ENCODE results near the gene PTH1R. TPM values are rescaled to one million over a fixed set of nuclear protein-coding genes. Genes with fewer than 3 reads are reported as not detected.

Gene PTH1R
- total RNA-seq, 2 donors from 2014 or later = not detected

DNA sequence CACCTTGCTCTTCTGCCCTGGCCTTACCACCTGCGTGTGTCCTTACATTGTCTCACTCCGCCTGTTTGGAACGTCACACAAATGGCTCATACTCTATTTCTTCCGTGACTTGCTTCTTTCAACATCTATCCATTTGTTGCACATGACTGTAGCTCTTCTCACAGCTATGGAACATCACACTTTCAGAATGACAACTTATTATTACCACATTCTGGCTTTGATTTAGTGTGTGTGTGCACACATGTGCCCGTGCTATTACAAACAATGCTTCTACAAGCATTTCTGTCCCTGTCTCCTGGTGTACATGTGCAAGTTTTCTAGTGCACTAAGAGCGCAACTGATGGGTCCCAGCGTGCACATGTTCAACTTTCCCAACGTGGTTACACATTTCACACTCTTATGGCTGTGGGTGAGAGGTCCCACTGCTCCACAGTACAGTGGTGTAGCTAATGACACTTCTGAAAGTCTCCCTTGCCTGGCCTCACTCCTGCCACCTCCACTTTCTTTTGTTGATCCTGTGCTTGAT is 37.8 kb downstream of the PTH1R start:
- Mint-ChIP-seq H3K4me3 (no peak overlapping the region), H3K27ac (no peak overlapping the region), H3K27me3 (ENCODE audit: low read depth) (no peaks in the 10 kb centered on the region), H3K4me1 (ENCODE audit: low read depth) (peaks cover 34% of the 10 kb centered on the region), H3K9me3 (peaks cover 2% of the 10 kb centered on the region in 2 donors), H3K36me3 (ENCODE audit: insufficient read depth in 2 of 2) (peaks cover 3 to 28% of the 10 kb centered on the region in 2 donors)
- DNase-seq (no peak), ATAC-seq (replicated peaks in 1 of 2) (peak; percentile 59 to 77)

DNA sequence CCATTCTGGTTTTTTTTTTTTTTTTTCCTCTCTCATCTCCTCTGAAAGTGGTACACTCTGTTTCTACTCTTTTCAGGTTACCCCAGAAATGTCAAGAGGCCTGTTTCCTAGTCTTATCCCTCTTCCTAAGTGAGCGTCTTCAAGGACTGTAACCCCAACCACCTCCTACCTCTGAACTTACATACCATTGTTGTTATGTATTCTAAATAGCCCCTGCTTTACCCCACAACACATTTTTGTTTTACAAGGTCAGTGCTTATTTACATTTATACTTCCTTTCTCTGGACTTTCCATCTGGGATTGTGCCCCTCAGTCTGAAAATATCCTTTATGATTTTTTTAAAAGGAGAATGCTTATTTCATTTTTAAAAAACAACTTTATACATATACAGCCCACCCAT is 38.8 kb downstream of the PTH1R start:
- Mint-ChIP-seq H3K4me1 (ENCODE audit: low read depth) (peaks cover 34% of the 10 kb centered on the region), H3K27me3 (ENCODE audit: low read depth) (no peaks in the 10 kb centered on the region), H3K27ac (no peak overlapping the region), H3K9me3 (peaks cover 2% of the 10 kb centered on the region in 2 donors), H3K36me3 (ENCODE audit: insufficient read depth in 2 of 2) (peaks cover 3 to 28% of the 10 kb centered on the region in 2 donors), H3K4me3 (no peak overlapping the region)
- no peak for ATAC-seq (replicated peaks in 1 of 2)
- no peak for DNase-seq

DNA sequence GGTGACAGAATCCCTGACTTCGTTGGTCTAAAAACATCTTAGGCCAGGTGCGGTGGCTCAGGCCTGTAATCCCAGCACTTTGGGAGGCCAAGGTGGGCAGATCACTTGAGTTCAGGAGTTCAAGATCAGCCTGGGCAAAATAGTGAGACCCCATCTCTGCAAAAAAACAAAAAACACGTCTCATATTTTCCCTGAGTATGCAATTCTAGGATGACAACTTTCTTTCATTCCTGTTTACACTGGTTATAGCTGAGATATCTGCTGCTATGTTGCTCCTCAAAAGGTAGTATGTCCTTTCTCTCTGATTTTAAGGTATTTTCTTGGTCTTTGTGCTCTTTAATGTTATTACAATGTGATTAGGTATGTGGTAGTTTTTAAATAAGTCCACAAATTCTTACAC is 39.3 kb downstream of the PTH1R start:
- peak overlapping the region; percentile 38 for H3K27ac Mint-ChIP-seq
- no peak overlapping the region for H3K4me3 Mint-ChIP-seq
- H3K4me1 Mint-ChIP-seq (ENCODE audit: low read depth) = peaks cover 34% of the 10 kb centered on the region
- no peak for DNase-seq
- peaks cover 2% of the 10 kb centered on the region in 2 donors for H3K9me3 Mint-ChIP-seq
- peaks cover 3 to 28% of the 10 kb centered on the region in 2 donors for H3K36me3 Mint-ChIP-seq (ENCODE audit: insufficient read depth in 2 of 2)
- H3K27me3 Mint-ChIP-seq (ENCODE audit: low read depth) = no peaks in the 10 kb centered on the region
- no peak for ATAC-seq (replicated peaks in 1 of 2)

DNA sequence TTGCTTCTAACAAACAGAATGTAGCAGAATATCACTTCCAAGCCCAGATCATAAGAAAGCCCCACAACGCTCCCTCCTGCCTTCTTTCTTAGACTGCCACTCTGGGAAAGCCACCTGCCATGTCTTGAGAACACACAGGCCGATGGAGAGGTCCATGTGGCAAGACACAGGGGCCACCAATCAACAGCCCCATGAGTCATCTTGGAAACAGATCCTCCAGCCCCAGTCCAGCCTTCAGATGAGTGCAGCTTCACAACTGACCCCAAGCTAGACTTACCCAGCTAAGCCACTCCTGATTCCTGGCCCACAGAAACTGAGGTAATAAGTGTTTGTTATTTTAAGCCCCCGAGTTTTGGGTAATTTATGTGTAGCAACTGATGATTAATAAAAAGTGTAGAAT is 39.7 kb downstream of the PTH1R start:
- no peak for ATAC-seq (replicated peaks in 1 of 2)
- no peaks in the 10 kb centered on the region for H3K27me3 Mint-ChIP-seq (ENCODE audit: low read depth)
- H3K27ac Mint-ChIP-seq = peak overlapping the region; percentile 38
- peaks cover 34% of the 10 kb centered on the region for H3K4me1 Mint-ChIP-seq (ENCODE audit: low read depth)
- DNase-seq = no peak
- no peak overlapping the region for H3K4me3 Mint-ChIP-seq
- H3K9me3 Mint-ChIP-seq = peaks cover 2% of the 10 kb centered on the region in 2 donors
- H3K36me3 Mint-ChIP-seq (ENCODE audit: insufficient read depth in 2 of 2) = peaks cover 3 to 28% of the 10 kb centered on the region in 2 donors

DNA sequence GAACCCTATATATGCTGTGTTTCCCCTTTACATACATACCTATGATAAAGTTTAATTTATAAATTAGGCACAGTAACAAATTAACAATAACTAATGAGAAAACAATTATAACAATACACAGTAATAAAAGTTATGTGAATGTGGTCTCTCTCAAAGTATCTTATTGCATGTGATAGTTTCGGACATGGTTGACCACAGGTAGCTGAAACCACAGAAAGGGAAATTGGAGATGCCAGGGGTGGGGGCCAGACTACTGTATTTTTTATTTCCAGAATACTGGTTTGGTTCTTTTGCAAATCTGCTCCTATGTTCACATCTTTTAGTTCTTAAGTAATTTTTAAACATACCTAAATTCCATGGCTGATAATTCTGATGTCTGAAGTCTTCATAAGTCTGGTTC is 40.7 kb downstream of the PTH1R start:
- DNase-seq = no peak
- Mint-ChIP-seq H3K4me3 (no peak overlapping the region), H3K36me3 (ENCODE audit: insufficient read depth in 2 of 2) (peaks cover 6 to 28% of the 10 kb centered on the region in 2 donors), H3K9me3 (peaks cover 2% of the 10 kb centered on the region in 2 donors), H3K4me1 (ENCODE audit: low read depth) (peaks cover 29% of the 10 kb centered on the region), H3K27ac (no peak overlapping the region), H3K27me3 (ENCODE audit: low read depth) (no peaks in the 10 kb centered on the region)
- no peak for ATAC-seq (replicated peaks in 1 of 2)

DNA sequence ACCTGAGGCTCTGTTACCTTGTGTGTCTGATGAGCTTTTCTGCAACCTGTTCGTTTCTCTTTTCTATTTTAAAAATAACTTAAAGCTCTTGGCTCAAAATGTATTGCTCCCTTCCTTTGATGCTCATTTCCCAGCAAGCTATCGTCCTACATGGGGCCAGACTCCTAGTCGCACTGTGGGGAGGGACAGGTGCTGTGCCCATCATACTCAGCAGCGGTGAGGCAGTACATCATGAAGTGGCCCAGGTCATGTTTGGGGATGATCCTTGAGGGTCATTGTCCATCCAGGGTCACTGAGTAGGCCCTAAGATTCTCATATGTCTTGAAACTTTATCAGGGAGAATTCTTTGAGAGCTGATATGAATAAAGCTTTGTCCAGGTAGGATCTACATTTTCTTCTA is 41.1 kb downstream of the PTH1R start:
- ATAC-seq (replicated peaks in 1 of 2) (no peak), DNase-seq (no peak)
- H3K4me3 Mint-ChIP-seq = no peak overlapping the region
- no peak overlapping the region for H3K27ac Mint-ChIP-seq
- H3K36me3 Mint-ChIP-seq (ENCODE audit: insufficient read depth in 2 of 2) = peaks cover 9 to 31% of the 10 kb centered on the region in 2 donors
- peaks cover 2% of the 10 kb centered on the region in 2 donors for H3K9me3 Mint-ChIP-seq
- no peaks in the 10 kb centered on the region for H3K27me3 Mint-ChIP-seq (ENCODE audit: low read depth)
- H3K4me1 Mint-ChIP-seq (ENCODE audit: low read depth) = peaks cover 24% of the 10 kb centered on the region

DNA sequence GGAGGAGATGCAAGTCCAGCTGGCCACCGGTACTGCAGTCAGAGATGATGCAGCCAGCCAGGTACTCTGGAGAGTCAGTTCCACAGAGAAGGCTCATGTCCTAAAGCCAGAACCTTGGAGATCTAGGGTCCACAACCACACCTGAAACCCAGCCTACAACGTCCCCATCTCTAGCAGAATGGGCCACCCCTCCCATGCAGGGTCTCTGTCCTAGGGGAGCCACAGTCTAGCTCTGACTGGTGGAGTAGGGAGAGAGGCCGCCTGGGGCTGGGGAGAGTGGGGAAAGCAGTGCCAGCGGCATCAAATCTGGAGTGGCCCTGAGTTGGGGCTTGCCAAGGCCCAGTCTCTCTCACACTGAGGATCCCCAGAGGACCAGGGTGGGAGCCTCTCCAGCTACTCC is 43.5 kb downstream of the PTH1R start:
- Mint-ChIP-seq H3K27ac (no peak overlapping the region), H3K4me3 (no peak overlapping the region), H3K36me3 (ENCODE audit: insufficient read depth in 2 of 2) (peaks cover 9 to 33% of the 10 kb centered on the region in 2 donors)

DNA sequence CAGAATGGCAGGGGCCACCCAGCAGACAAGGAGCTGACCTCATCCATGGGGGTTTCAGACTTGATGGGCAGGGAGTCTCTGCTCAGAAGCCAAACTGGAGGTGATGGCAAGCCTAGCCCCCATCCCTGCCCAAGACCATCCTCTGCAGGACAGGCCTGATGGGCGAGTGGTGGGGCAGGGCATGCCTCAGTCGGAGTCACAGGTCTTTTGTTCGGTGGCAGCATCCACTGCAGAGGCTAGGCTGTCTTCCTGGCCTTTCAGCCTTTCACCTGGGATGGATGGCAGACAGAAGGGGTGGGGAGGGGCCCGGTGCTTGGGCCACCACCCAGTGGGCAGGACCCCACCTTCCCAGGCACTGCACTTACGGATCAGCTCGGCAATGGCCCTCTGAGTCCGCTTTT is 44.4 kb downstream of the PTH1R start:
- no peak for ATAC-seq (replicated peaks in 1 of 2)
- H3K9me3 Mint-ChIP-seq = peaks cover 2% of the 10 kb centered on the region in 2 donors
- no peak overlapping the region for H3K27ac Mint-ChIP-seq
- H3K36me3 Mint-ChIP-seq (ENCODE audit: insufficient read depth in 2 of 2) = peaks cover 9 to 34% of the 10 kb centered on the region in 2 donors
- no peak overlapping the region for H3K4me3 Mint-ChIP-seq
- H3K4me1 Mint-ChIP-seq (ENCODE audit: low read depth) = peaks cover 3% of the 10 kb centered on the region
- no peaks in the 10 kb centered on the region for H3K27me3 Mint-ChIP-seq (ENCODE audit: low read depth)
- no peak for DNase-seq

More for the DNA sequence above, 43.5 kb downstream of the PTH1R start:
- Mint-ChIP-seq H3K4me1 (ENCODE audit: low read depth) (peaks cover 9% of the 10 kb centered on the region), H3K9me3 (peaks cover 2% of the 10 kb centered on the region in 2 donors), H3K27me3 (ENCODE audit: low read depth) (no peaks in the 10 kb centered on the region)
- no peak for DNase-seq
- ATAC-seq (replicated peaks in 1 of 2) = no peak

DNA sequence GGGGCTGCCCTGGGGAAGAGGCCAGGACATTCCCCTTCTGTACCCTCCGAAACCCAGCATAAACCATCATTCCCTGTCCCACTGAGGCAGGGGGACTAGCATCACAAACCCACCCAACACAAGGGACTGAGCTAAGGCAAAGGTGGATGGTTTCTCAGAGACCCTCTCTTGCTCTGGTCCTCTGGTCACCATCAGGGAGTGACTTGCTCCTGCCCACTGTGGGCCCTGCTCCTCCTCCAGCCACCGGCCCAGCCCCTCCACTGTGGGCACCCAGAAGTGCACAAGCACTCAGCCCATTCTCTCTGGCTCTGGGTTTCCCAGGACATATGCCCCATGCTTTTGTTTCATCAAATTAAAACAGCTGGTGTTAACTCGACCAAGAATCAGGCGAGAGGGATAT is 44.9 kb downstream of the PTH1R start:
- Mint-ChIP-seq H3K27ac (no peak overlapping the region), H3K9me3 (peaks cover 2% of the 10 kb centered on the region in 2 donors), H3K4me1 (ENCODE audit: low read depth) (peaks cover 7% of the 10 kb centered on the region), H3K27me3 (ENCODE audit: low read depth) (no peaks in the 10 kb centered on the region), H3K4me3 (no peak overlapping the region), H3K36me3 (ENCODE audit: insufficient read depth in 2 of 2) (peaks cover 9 to 29% of the 10 kb centered on the region in 2 donors)
- ATAC-seq (replicated peaks in 1 of 2) (no peak), DNase-seq (no peak)

DNA sequence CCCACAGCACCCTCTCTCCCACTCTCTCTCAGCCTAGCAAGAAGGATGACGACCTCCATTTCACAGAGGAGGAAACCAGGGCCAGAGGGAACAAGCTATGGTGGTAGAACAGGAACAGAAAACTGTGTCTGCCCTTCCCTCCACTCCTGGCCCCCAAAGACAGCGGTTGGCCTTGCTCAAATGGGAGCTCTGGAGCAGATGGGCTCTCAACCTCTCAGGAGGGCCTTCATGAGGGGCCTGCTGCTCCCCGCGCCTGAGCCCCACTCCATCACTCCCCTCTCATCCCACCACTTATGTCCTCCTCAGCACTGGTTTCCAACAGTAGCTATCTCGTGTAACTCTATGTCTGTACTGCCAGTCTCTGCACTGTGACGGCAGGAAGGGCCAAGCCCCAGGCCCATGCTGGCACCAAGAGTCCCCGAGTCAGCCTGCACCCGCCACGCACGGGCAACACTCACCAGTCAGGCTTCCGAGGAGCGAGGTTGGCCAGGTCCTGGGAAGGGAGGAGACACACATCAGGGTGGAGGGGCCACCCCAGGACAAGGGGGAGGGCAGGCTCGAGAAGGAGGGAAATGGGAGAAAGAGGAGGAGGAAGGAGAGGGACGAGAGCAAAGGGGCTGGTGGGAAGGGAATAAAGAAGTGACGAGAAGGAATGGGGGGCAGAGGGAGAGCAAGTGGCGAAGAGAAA is 45.5 kb downstream of the PTH1R start:
- Mint-ChIP-seq H3K36me3 (ENCODE audit: insufficient read depth in 2 of 2) (peaks cover 5 to 23% of the 10 kb centered on the region in 2 donors), H3K27me3 (ENCODE audit: low read depth) (no peaks in the 10 kb centered on the region), H3K9me3 (no peaks in the 10 kb centered on the region), H3K4me3 (no peak overlapping the region), H3K27ac (peak overlapping the region; percentile 57), H3K4me1 (ENCODE audit: low read depth) (peaks cover 12% of the 10 kb centered on the region)
- DNase-seq (no peak), ATAC-seq (replicated peaks in 1 of 2) (no peak)

DNA sequence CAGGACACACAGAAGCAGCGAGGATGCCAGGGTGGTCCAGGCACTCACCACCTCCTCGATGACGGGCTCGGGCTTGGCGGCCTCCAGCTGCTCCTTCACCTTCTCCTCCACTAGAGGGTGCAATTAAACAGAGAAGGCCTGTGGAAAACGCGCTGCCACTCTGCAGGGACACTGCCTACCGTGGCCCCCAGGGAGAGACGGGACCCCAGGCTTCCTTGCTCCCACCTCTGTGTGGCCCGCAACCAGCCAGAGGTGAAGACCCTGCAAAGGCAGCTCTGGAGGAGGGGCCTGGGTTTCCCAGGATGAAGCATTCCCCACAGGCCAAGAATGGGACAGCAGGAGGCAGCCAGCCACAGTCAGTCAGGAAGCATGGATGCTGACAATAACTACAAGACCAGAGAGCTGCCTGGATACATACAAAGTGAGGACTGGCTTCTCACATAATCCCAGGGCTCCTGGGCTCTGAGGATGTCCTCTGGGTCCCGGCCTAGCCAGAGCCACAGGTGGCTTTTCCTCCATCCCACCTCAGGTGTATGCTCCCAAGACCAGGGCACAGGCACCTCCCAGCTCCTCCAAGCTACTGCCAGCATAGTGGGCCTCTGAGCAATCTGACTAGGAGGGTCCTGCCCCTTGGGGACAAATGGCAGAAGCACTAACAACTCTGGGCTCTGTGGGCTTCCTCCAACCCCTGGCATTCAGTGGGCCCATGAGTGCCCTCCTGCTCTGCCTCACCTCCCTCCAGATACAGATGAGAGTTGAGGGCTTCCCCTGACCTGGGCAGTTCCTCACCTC is 46.2 kb downstream of the PTH1R start:
- H3K9me3 Mint-ChIP-seq = no peaks in the 10 kb centered on the region
- peaks cover 19% of the 10 kb centered on the region for H3K4me1 Mint-ChIP-seq (ENCODE audit: low read depth)
- peak; percentile 42 to 44 for DNase-seq
- H3K4me3 Mint-ChIP-seq = no peak overlapping the region
- no peaks in the 10 kb centered on the region for H3K27me3 Mint-ChIP-seq (ENCODE audit: low read depth)
- ATAC-seq (replicated peaks in 1 of 2) = peak; percentile 50 to 59
- H3K36me3 Mint-ChIP-seq (ENCODE audit: insufficient read depth in 2 of 2) = peaks cover 12 to 22% of the 10 kb centered on the region in 2 donors
- peak overlapping the region; percentile 57 for H3K27ac Mint-ChIP-seq

DNA sequence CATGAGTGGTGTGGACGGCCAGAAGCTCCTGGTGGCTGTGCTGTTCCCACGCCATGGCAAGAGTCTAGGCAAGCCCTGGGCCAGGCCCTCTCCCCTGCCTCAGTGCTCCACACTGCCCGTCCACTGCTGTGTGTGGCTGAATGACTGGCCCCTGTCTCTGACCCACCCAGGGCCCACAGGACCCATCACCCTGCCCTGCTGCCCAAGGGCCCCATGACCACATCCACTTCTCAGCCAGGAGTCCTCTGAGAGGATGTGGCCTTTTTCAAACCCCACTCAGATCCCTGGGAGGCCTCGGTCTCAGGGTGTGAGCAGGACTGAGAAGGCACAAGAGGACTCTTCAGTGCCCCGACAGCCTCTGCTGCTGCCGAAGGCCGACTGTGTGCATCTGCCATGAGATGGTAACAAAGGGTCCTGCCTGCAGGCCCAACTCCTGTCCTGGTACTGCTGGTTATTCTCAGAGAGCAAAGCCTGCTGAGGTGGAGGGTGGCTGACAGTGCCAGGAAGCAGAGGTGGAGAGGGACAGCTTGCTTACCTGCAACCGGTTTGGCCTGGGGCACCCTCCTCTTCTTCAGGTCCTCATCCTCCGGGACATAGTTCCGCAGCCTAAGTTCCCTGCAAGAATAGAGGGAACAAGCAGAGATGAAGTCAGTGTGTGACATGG is 47.5 kb downstream of the PTH1R start:
- ATAC-seq (replicated peaks in 1 of 2) = no peak

DNA sequence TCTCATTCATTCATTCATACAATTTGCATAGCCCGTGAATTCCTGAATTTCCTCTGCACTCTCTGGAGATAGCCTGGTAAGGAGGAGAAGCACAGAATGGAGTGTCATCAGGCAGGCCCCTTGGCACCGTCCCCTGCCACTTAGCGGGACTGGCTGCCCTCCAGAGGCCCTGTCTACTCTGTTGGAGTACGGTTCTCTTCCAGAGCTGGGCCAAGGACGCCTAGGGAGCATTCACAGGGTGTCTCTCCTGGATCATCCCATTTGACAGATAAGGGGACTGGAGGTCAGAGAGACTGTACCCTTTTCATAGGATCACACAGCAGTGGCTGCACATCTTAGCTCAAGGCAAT is 48.0 kb downstream of the PTH1R start:
- Mint-ChIP-seq H3K4me1 (ENCODE audit: low read depth) (peaks cover 29% of the 10 kb centered on the region), H3K4me3 (no peak overlapping the region), H3K36me3 (ENCODE audit: insufficient read depth in 2 of 2) (peaks cover 15 to 16% of the 10 kb centered on the region in 2 donors), H3K27ac (no peak overlapping the region), H3K9me3 (no peaks in the 10 kb centered on the region), H3K27me3 (ENCODE audit: low read depth) (no peaks in the 10 kb centered on the region)
- DNase-seq (no peak), ATAC-seq (replicated peaks in 1 of 2) (no peak)

More for the DNA sequence above, 47.5 kb downstream of the PTH1R start:
- Mint-ChIP-seq H3K36me3 (ENCODE audit: insufficient read depth in 2 of 2) (peaks cover 15 to 19% of the 10 kb centered on the region in 2 donors), H3K4me1 (ENCODE audit: low read depth) (peaks cover 26% of the 10 kb centered on the region), H3K9me3 (no peaks in the 10 kb centered on the region), H3K4me3 (no peak overlapping the region), H3K27ac (no peak overlapping the region), H3K27me3 (ENCODE audit: low read depth) (no peaks in the 10 kb centered on the region)
- no peak for DNase-seq

All from activated T-cell treated with anti-CD3 and anti-CD28 coated beads, Interleukin-2, amount 50 U/mL, for 72 hours (primary cell).